ENCODE data around the gene ATF4. TPM values are rescaled to one million over a fixed set of nuclear protein-coding genes. Genes with fewer than 3 reads are reported as not detected.
A peak's percentile ranks its signal among the peaks of the same experiment; 100 is the strongest.
"Not testable (repeated sequence)": the region's sequence is repeated elsewhere in the genome, so short reads cannot be mapped to it uniquely, and the experiment has no call there.

Gene ATF4
- total RNA-seq, 2 donors from 2014 or later: 203 to 294 TPM

DNA sequence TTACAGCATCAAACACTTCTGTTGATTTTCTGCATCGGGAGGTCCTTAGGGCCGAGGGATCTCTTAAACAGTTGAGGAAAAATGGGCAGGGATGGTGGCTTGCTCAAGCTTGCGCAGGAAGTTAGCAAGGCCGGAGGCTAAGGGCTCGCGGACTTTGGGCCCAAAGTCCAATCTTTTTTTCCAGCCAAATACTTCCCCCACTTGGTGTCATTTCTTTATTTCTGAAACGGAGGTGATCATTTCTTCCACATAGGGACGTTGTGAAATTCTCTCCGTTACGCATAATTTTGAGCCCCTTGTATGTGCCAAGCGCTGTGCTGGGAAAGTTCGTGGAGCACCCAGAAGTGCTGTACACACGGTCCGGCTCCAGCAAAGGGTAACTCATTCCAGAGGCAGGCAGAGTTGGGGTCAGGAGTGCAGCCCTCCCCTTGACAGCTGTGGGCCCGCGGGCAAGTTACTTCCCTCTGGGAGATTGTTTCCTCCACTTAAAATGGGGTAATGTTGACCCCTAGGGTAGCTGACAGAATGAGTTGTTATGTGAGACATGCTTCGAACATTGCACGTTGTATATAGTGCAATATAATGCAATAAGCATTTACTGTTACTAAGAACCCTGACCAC lies 17.5 kb upstream of the ATF4 start:
- DNase-seq: no peak
- intact Hi-C loops (cut with DNase I): no loop called here
- ATAC-seq: no peak

DNA sequence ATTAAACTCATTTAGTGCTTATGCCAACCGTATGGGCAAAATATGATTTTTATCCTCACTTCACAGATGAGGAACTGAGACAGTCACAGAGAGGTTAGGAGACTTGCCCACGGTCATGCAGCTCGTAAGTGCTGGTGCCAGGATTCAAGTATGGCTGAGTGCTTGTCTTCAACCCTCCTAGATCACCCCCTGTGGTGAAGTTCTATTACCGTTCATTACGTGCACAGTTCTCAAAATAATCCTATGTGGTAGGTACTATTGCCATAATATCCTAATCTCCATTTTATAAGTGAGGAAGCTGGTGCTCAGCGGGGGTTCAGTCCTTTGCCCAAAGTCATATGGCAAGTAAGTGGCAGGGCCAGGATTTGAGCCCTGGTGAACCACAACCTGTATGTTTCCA lies 16.7 kb upstream of the ATF4 start:
- DNase-seq (no peak), ATAC-seq (no peak)
- intact Hi-C loops (cut with DNase I): no loop called here

DNA sequence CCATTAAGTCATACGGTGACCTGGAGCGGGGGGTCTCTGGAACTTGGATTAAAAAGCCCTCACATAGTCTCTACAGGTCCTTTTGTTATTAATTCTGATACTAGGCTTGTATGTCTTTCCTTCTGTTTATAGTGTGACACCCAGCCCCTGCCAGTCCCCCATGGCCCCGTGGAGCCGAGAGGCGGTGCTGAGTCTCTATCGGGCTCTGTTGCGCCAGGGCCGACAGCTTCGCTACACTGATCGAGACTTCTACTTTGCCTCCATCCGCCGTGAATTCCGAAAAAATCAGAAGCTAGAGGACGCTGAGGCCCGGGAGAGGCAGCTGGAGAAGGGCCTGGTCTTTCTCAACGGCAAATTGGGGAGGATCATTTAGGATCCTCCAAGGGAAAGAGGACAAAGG lies 16.3 kb upstream of the ATF4 start:
- no peak for ATAC-seq
- intact Hi-C loops (cut with DNase I): no loop called here
- DNase-seq: no peak

DNA sequence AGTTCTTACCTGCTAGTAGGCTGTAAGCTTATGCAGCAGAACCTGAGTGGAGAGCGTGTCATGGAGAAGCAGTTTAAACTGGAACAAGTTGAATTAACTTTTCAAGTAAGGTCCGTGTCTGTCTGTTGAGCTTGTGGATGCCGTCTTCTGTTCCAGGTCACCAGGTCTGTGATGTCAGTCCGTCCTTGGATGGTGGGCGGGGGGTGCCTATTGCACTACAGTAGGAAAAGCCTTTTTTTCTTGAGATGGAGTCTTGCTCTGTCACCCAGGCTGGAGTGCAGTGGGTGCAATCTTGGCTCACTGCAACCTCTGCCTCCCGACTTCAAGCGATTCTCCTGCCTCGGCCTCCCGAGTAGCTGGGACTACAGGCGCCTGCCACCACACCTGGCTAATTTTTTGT lies 13.3 kb upstream of the ATF4 start:
- intact Hi-C loops (cut with DNase I); DNase-seq; ATAC-seq: not testable (repeated sequence)

DNA sequence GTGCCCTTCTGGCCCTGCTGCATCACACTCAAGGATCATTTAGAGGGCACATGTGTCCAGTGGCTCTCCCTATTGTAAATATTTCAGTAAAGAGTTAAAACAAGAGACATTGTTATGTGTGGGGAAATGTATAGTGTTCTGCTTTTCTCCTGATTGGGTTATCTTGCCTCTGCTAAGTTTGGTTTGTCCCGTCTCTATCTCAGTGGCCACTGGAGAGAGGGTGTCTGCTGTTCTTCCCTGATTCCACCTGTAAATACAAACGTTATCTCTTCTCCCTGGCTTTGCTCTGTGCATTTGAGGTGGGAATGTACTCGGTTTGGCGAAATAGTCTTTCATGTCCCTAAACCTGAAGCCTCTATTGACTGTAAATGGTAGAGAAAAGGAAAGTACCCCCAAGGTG lies 12.0 kb upstream of the ATF4 start:
- DNase-seq: no peak
- no peak for ATAC-seq
- intact Hi-C loops (cut with DNase I): no loop called here

DNA sequence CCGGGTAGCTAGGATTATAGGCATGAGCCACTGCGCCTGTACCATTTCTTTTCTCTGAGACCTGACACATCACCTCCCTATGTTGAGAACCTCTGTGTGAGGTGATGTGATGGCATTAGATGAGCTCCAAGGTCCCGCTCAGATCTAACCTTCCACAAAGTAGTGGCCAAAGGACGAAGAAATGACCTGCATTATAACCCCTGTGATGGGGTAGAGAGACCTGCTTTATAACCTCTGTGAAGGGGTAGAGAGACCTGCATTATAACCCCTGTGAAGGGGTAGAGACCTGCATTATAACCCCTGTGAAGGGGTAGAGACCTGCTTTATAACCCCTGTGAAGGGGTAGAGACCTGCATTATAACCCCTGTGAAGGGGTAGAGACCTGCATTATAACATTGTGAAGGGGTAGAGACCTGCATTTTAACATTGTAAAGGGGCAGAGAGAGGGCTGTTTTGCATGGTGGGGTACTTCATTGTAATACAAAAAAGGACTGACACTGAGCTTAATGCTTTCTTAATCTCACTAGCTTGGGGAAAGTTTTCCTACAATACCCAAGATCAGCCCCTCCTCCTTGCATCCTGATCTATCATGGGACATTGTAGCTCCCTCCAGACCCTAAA lies 9.7 kb upstream of the ATF4 start:
- ATAC-seq (no peak), DNase-seq (no peak)
- intact Hi-C loops (cut with DNase I): loop anchor here in 1 of 2 donors (10.0 kb wide), 1 partner anchor 186 kb away; no protein-coding TSS in a partner anchor

DNA sequence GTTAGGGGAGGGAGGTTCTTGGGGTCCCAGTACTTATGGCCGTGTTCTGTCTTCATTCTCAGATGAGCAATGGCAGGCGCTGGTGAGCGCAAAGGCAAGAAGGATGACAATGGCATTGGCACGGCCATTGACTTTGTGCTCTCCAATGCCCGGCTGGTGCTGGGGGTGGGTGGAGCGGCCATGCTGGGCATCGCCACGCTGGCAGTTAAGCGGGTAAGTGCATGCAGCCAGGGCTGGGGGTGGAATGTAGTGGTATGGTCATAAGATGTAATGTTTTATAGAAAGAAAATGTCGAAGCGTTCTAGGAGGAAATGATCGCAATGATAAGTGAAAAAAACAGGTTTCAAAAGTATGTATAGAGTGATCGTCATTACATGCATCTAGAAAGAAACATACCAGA lies 9.1 kb upstream of the ATF4 start:
- intact Hi-C loops (cut with DNase I): loop anchor here in 1 of 2 donors (10.0 kb wide), 1 partner anchor 186 kb away; no protein-coding TSS in a partner anchor
- no peak for ATAC-seq

DNA sequence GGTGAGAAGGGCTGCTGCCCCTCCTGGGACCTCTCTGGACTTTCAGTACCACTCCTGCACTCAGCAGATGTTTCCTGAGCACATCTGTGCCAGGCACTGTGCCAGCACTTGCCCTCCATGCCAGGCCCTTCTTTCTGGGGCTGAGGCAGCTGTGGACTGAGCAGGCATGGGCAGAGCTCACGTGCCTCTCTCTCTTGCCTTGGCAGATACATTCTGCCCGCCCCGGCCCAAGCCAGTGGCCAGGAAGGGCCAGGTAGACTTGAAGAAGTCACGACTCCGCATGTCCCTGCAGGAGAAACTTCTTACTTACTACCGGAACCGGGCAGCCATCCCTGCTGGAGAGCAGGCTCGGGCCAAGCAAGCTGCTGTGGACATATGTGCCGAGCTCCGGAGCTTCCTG lies 8.3 kb upstream of the ATF4 start:
- ATAC-seq (no peak), DNase-seq (no peak)
- intact Hi-C loops (cut with DNase I): loop anchor here in 1 of 2 donors (10.0 kb wide), 1 partner anchor 187 kb away; no protein-coding TSS in a partner anchor

More for the DNA sequence above, 9.1 kb upstream of the ATF4 start:
- no peak for DNase-seq

DNA sequence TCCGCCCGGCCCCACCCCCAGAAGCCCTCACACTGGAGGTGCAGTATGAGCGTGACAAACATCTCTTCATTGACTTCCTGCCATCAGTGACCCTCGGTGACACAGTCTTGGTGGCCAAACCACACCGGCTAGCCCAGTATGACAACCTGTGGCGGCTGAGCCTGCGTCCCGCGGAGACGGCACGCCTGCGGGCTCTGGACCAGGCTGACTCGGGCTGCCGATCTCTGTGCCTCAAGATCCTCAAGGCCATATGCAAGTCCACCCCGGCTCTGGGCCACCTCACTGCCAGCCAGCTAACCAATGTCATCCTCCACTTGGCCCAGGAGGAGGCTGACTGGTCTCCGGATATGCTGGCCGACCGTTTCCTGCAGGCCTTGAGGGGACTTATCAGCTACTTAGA lies 6.6 kb upstream of the ATF4 start:
- intact Hi-C loops (cut with DNase I): loop anchor here in 1 of 2 donors (10.0 kb wide), 1 partner anchor 189 kb away; no protein-coding TSS in a partner anchor
- DNase-seq (no peak), ATAC-seq (no peak)

DNA sequence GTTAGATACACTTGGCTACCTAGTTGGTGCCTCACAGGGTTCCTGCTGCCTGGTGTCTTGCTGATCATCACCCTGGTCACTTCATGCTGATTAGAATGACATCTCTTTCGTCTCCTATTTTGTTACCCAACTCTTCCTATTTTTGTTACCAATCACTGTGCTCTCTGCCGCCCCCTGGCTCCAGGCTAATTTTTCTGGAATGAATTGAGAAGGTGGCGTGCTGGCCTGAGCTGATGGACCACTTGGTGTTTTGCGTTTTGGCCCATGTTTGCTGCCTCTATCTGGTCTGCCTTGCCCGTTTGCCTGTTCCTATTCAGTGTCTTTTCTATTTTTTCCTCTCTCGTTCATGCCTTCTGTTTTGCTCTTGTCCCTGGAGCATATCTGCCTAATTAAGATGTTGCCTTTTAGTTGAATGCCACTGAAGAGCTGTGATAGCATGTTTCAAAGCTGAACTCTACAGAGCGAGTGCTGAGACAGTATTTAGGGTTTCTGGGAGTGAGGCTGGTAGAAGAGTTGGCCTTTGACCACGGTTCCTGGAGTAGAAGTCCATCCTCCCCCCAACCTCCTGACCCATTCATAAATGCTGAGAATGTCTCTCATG lies 5.9 kb upstream of the ATF4 start:
- DNase-seq (peak; percentile 66), ATAC-seq (peak in 1 of 2 donors; percentile 16)
- intact Hi-C loops (cut with DNase I): loop anchor here in 1 of 2 donors (10.0 kb wide), 1 partner anchor 190 kb away; no protein-coding TSS in a partner anchor

DNA sequence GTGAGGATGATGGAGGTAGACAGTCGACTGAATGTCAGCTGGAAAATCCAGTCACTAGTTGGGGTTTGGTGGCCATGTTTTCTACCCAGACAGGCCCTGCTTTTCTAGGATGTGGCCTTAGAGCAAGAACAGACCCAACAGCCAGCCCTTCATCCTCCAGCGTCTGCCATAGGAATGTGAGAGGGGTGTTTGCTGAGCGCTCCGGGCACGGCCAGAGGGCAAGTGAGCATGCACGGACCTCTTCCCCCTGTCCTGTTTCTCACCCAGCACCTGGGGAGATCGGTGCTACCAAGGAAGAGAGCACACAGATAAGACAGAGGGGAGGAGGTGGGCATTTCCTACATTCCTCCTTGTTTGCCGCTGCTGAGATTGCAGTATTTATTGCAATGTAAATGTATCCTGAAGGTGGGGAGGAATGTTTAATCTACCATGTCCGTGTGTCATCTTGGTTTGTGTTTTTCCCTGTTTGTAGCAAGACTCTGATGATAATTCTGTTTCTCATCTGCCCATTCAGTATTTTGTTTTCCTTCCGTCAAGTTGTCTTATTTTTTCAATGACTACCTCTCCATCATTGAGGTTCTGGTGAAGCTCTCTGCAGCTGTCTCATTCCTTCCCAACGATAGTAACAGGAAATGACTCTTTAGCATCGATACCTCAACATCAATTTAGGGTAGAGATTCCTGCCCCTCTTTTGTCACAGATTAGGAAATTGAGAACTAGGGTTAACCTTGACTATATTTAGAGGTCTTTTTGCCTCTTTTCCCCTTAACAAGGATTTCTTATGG lies 4.9 kb upstream of the ATF4 start:
- DNase-seq (no peak), ATAC-seq (no peak)
- intact Hi-C loops (cut with DNase I): loop anchor here (5.0 to 10.0 kb wide), 2 partner anchors 173 to 191 kb away; no protein-coding TSS in a partner anchor

DNA sequence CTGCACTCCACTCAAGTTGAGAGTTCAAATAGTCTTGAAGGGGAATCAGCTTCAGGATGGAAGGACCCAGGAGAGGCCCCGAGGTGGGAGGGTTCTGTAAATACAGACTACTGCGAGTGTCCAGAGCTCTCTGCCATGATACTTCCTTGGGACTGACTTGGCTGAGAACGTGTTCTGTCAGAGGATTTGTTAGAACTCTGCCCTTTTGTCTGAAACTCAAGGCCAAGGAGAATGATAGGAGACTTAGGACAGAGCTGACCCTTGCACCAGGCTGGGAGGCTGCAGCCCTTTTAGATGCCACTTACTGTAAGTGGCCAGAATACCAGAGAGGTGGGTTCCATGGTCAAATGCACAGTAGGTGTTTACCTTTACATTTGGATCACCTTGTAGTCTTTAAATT lies 2.9 kb upstream of the ATF4 start:
- DNase-seq: no peak
- intact Hi-C loops (cut with DNase I): loop anchor here (5.0 to 10.0 kb wide), 2 partner anchors 175 to 193 kb away; no protein-coding TSS in a partner anchor
- no peak for ATAC-seq

DNA sequence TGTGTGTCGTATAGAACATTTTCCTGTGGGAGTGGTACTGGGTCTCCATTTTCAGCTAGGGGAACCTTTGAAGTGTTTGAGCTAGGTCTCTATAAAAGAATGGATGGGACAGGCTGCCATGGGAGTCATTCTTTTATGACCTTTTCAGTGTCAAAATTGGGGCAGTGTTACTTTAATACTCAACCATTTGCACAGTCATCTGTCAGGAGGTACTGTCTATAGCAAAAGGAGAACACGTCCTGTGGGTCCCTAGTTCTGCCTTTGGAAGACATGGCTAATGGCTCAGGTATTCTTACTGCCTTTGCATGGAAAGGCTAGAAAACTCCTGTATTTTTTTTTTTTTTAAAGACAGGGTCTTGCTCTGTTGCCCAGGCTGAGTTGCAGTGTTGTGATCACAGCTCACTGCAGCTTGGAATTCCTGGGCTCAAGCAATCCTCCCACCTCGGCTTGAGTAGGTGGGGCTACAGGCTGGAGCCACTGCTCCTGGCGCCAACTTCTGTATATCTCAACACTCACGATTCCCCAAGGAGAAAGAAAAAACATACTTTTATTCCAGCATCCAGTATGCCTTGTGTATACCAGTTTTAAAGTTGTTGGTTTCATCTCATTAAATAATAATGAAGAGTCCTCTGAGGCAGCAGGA lies 2.1 kb upstream of the ATF4 start:
- intact Hi-C loops (cut with DNase I): loop anchor here (5.0 to 10.0 kb wide), 2 partner anchors 176 to 193 kb away; no protein-coding TSS in a partner anchor
- DNase-seq (no peak), ATAC-seq (no peak)

DNA sequence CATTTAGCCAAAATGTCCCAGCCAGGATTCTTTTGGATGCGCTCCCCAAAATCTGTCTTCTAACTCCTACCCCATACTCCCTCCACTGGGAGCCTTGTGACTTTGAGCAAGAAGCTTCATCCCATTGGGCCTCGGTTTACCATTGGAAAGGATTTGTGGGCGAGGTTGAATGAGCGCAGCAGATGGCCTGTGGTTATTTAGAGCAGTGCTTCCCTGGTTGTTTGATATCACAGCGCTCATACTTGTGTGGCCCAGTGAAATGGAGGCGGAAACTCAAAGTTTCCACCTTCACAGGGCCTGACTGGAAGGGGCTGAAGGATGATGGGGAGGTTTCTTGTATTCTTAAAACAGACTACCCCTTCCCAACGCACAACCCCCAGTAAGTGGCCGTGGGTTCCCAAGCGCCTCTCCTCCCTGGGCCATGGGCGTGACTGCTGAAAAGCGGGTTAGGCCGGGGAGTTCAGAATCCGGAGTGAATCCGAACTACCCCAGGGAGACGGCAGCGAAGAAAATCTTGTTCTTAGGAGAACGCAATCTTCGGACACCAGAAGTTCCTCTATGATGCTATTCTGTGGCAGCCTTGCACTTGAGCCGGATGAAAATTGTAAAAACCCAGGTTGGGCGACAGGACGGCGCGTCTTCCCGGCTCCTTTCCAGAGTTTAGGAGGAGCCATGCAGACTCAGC lies 1.2 kb upstream of the ATF4 start:
- no peak for ATAC-seq
- intact Hi-C loops (cut with DNase I): loop anchor here (5.0 to 10.0 kb wide), 2 partner anchors 177 to 194 kb away; no protein-coding TSS in a partner anchor
- no peak for DNase-seq

DNA sequence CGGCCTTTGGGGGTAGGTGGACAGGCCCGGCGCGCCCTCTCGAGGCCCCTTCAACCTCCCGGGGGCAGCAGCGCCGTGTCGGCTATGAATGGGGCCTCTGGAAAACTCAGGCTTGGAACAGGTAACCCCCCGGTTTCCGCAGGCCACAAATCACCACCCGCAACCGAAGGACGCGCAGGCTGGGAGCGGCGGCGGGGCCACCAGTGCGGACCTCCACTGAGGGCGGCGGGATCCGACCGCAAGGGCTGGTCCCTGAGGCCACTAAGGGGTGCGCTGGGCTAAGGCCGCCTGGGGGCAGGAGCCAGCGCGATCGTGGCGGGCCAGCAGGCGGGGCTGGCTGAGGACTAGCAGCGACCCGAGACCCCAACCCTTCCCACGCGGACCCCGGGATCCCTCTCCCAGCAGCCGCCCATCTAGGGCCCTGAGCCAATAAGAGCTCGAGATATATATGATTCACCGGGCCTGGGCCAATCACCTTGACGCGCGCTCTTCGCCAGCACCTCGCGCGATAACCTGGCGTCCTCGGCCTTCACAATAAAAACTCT lies 609 bp upstream of the ATF4 start:
- ATAC-seq: peak; percentile 87 to 88
- peak; percentile 99 for DNase-seq
- intact Hi-C loops (cut with DNase I): loop anchor here (5.0 to 10.0 kb wide), 3 partner anchors 177 to 205 kb away; partner anchors contain the start of gene RPL3 (in 1 of the 2)

DNA sequence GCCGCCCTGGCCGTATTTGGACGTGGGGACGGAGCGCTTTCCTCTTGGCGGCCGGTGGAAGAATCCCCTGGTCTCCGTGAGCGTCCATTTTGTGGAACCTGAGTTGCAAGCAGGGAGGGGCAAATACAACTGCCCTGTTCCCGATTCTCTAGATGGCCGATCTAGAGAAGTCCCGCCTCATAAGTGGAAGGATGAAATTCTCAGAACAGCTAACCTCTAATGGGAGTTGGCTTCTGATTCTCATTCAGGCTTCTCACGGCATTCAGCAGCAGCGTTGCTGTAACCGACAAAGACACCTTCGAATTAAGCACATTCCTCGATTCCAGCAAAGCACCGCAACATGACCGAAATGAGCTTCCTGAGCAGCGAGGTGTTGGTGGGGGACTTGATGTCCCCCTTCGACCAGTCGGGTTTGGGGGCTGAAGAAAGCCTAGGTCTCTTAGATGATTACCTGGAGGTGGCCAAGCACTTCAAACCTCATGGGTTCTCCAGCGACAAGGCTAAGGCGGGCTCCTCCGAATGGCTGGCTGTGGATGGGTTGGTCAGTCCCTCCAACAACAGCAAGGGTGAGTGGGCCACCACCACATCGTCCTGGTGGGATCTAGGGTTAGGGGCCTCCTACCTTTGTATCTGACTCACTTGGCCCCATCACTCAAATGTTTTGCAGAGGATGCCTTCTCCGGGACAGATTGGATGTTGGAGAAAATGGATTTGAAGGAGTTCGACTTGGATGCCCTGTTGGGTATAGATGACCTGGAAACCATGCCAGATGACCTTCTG lies 934 bp downstream of the ATF4 start:
- DNase-seq, ATAC-seq: not testable (repeated sequence)
- intact Hi-C loops (cut with DNase I): loop anchor here in 1 of 2 donors (10.0 kb wide), 1 partner anchor 206 kb away; the partner anchor contains the start of gene RPL3

DNA sequence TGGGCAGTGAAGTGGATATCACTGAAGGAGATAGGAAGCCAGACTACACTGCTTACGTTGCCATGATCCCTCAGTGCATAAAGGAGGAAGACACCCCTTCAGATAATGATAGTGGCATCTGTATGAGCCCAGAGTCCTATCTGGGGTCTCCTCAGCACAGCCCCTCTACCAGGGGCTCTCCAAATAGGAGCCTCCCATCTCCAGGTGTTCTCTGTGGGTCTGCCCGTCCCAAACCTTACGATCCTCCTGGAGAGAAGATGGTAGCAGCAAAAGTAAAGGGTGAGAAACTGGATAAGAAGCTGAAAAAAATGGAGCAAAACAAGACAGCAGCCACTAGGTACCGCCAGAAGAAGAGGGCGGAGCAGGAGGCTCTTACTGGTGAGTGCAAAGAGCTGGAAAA lies 1.7 kb downstream of the ATF4 start:
- not testable (repeated sequence) for DNase-seq, ATAC-seq
- intact Hi-C loops (cut with DNase I): loop anchor here in 1 of 2 donors (10.0 kb wide), 1 partner anchor 207 kb away; the partner anchor contains the start of gene RPL3
